ENCODE results near the gene NFKBIB. TPM values are rescaled to one million over a fixed set of nuclear protein-coding genes. Genes with fewer than 3 reads are reported as not detected.

The NFKBIB gene
- total RNA-seq, 6 experiments from 2014 or later, result 13.2 to 27.9 (median 16.5) TPM

GRCh38 chr19:38928391-38929001 lies 28.7 kb downstream of the NFKBIB start:
- Histone ChIP-seq H3K36me3 (peaks cover 0 to 17% (median 8%) of the 10 kb centered on the region in 4 donors), H3K27me3 (no peaks in the 10 kb centered on the region), H3K4me1 (peaks cover 0 to 16% (median 3%) of the 10 kb centered on the region in 4 donors), H3K4me3 (no peak overlapping the region), H3K9me3 (no peaks in the 10 kb centered on the region), H3K27ac (no peak overlapping the region)
- TF ChIP-seq, protein P1, sequence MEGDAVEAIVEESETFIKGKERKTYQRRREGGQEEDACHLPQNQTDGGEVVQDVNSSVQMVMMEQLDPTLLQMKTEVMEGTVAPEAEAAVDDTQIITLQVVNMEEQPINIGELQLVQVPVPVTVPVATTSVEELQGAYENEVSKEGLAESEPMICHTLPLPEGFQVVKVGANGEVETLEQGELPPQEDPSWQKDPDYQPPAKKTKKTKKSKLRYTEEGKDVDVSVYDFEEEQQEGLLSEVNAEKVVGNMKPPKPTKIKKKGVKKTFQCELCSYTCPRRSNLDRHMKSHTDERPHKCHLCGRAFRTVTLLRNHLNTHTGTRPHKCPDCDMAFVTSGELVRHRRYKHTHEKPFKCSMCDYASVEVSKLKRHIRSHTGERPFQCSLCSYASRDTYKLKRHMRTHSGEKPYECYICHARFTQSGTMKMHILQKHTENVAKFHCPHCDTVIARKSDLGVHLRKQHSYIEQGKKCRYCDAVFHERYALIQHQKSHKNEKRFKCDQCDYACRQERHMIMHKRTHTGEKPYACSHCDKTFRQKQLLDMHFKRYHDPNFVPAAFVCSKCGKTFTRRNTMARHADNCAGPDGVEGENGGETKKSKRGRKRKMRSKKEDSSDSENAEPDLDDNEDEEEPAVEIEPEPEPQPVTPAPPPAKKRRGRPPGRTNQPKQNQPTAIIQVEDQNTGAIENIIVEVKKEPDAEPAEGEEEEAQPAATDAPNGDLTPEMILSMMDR (IDR thresholded peaks at IDR 0.05), result no peak
- TF ChIP-seq POLR2A (IDR thresholded peaks at IDR 0.05), result no peak
- DNase-seq, result no peak
- 57% methylated on average over 3 of the region's 4 CpGs for WGBS (ENCODE audit: insufficient coverage, low coverage, low lambda C conversion rate, missing lambda C conversion rate)
- ATAC-seq, result no peak
- intact Hi-C loops (cut with DNase I), result no loop called here

DNA sequence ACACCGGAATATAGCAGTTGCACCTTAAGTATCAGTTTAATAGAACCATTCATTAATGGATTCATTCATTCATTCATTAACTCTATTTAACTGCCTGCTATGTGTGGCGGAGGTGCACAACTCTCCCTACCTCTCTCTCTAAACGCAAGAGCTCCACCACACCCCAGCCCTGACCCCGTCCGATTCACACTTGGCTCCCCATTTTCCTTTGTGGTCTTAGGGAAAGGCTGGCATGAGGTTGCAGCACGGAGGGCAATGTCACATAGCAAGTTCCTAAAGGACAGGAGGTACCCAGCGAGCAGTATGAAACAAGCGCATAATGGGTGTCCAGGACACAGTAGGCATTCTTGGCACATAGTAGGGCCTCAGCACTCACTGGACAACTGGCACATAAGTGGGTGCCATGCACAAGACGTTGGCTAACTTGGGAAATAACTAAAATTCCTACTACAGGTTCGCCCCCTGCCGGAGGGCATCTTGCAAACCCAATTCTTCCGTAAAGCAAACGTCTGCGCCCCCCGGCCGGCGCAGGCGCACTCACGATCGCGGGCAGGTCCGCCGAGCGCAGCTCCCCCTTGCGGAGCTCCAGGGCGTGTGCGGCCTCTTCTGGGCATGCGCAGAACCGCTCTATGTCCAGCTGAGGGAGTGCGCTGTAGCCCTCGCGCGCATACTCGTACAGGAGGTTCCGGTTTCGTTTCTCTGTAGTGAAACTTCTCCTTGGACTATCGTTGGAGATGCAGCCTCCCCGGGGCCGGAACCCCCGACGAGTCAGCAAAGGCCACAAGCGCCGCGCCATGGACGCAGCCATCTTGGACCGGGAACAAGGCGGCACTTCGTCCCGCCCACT lies 30.4 kb downstream of the NFKBIB start, which contains the start of gene SARS2:
Gene SARS2, minus strand, starts transcription at position 835 of the 847 bp plus-strand sequence. Its CDS starts 27 bp downstream, at position 808.
- Histone ChIP-seq H3K9me3 (no peaks in the 10 kb centered on the region), H3K36me3 (peaks cover 0 to 5% (median 2%) of the 10 kb centered on the region in 4 donors), H3K4me3 (peak within 1 kb of the TSS; percentile 74 to 86 (median 76)), H3K27me3 (no peaks in the 10 kb centered on the region), H3K27ac (peak within 1 kb of the TSS; percentile 75 to 81 (median 75)), H3K4me1 (peaks cover 0 to 28% (median 3%) of the 10 kb centered on the region in 4 donors)
- peak; percentile 57 for TF ChIP-seq POLR2A (IDR thresholded peaks at IDR 0.05)
- TF ChIP-seq, protein P1 (IDR thresholded peaks at IDR 0.05), result peak; percentile 99 to 100 (median 100)
- intact Hi-C loops (cut with DNase I), result no loop called here
- ATAC-seq, result peak; percentile 81 to 91 (median 84)
- WGBS (ENCODE audit: insufficient coverage, low coverage, low lambda C conversion rate, missing lambda C conversion rate), result 4% methylated on average over 26 of the region's 49 CpGs
- peak; percentile 92 to 94 (median 93) for DNase-seq

GRCh38 chr19:38930776-38931520 lies 31.2 kb downstream of the NFKBIB start, which contains the start of gene MRPS12:
MRPS12 (plus strand) TSS chr19:38930944; CDS start chr19:38931295, 351 bp downstream.
- 2% methylated on average over 18 of the region's 40 CpGs for WGBS (ENCODE audit: insufficient coverage, low coverage, low lambda C conversion rate, missing lambda C conversion rate)
- DNase-seq (peak; percentile 98 to 99 (median 98)), ATAC-seq (peak; percentile 88 to 97 (median 95))
- Histone ChIP-seq H3K27ac (peak within 1 kb of the TSS; percentile 75 to 81 (median 75)), H3K36me3 (peaks cover 0 to 3% (median 0%) of the 10 kb centered on the region in 4 donors), H3K9me3 (no peaks in the 10 kb centered on the region), H3K4me1 (peaks cover 0 to 36% (median 3%) of the 10 kb centered on the region in 4 donors), H3K27me3 (no peaks in the 10 kb centered on the region), H3K4me3 (peak within 1 kb of the TSS; percentile 74 to 86 (median 76))
- intact Hi-C loops (cut with DNase I), result no loop called here
- peak; percentile 64 for TF ChIP-seq POLR2A (IDR thresholded peaks at IDR 0.05)
- TF ChIP-seq, protein P1 (IDR thresholded peaks at IDR 0.05), result no peak

GRCh38 chr19:38931521-38931793 lies 31.7 kb downstream of the NFKBIB start:
- Histone ChIP-seq H3K27me3 (no peaks in the 10 kb centered on the region), H3K36me3 (peaks cover 0 to 3% (median 0%) of the 10 kb centered on the region in 4 donors), H3K9me3 (no peaks in the 10 kb centered on the region), H3K4me1 (peaks cover 0 to 37% (median 3%) of the 10 kb centered on the region in 4 donors), H3K4me3 (peak overlapping the region; percentile 74 to 86 (median 76)), H3K27ac (peak overlapping the region; percentile 49 to 81 (median 75))
- ATAC-seq (no peak), DNase-seq (peak in 1 of 3 donors; percentile 42)
- 2% methylated on average over 6 of the region's 8 CpGs for WGBS (ENCODE audit: insufficient coverage, low coverage, low lambda C conversion rate, missing lambda C conversion rate)
- TF ChIP-seq, protein P1 (IDR thresholded peaks at IDR 0.05), result no peak
- TF ChIP-seq POLR2A (IDR thresholded peaks at IDR 0.05), result no peak
- intact Hi-C loops (cut with DNase I), result no loop called here

Measured in right lobe of liver (tissue), 6 donors.